ENCODE data around the gene DOCK4. TPM values are rescaled to one million over a fixed set of nuclear protein-coding genes. Genes with fewer than 3 reads are reported as not detected.

Gene DOCK4
- polyA plus RNA-seq, 1 donor: 8.1 TPM

DNA sequence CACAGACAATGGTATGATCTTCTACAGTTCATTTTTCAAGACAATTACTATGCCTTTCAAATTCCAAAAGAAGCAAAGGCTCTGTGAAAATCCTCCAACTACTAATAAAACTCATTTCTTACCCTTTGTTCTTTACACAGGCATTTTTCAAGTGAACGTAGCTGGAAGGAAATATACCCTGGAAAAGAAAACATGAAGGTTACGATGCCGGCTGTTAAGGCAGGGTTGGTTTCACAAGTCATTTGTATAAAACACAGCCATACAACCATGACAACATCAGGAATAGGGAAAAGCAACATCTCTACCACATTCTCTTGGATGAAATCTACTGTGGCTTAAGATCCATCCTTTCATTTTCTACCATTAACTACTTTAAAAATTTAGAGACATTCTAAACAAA is 207.9 kb downstream of the DOCK4 start:
- Histone ChIP-seq H3K9me3 (ENCODE audit: control insufficient read depth, low read depth, low read length) (no peaks in the 10 kb centered on the region), H3K27ac (ENCODE audit: low read length) (no peak overlapping the region), H3K4me3 (ENCODE audit: low read length) (no peak overlapping the region), H3K4me1 (ENCODE audit: control insufficient read depth, insufficient read depth, low read length) (no peaks in the 10 kb centered on the region), H3K27me3 (ENCODE audit: control insufficient read depth, insufficient read depth, low read length) (no peaks in the 10 kb centered on the region), H3K36me3 (ENCODE audit: control insufficient read depth, insufficient read depth, low read length) (no peaks in the 10 kb centered on the region)
- no CpG with 5 or more reads among the region's 3 CpGs for WGBS (ENCODE audit: insufficient coverage, low lambda C conversion rate)
- no peak for DNase-seq

DNA sequence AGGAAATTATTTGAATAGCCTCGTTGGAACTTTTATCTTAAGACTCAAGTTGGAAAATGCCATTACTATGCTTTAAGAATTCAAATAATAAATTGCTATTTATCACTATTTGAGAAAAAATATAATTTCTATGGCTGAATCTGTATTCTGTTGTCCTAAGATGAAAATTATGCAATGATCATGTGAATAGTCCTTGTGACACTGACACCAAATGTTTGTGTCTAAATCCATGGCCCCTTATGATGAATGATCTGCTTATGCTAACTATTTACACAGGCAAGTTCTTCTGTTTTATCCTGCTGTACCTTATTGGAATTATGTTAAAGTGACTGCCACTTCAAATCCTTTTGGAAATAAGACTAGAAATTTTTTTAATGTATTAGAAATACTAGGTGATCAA is 208.7 kb downstream of the DOCK4 start:
- Histone ChIP-seq H3K9me3 (ENCODE audit: control insufficient read depth, low read depth, low read length) (no peaks in the 10 kb centered on the region), H3K4me1 (ENCODE audit: control insufficient read depth, insufficient read depth, low read length) (no peaks in the 10 kb centered on the region), H3K36me3 (ENCODE audit: control insufficient read depth, insufficient read depth, low read length) (no peaks in the 10 kb centered on the region), H3K27ac (ENCODE audit: low read length) (no peak overlapping the region), H3K27me3 (ENCODE audit: control insufficient read depth, insufficient read depth, low read length) (no peaks in the 10 kb centered on the region), H3K4me3 (ENCODE audit: low read length) (no peak overlapping the region)
- no peak for DNase-seq
- WGBS (ENCODE audit: insufficient coverage, low lambda C conversion rate): 80% methylated on average over 1 of the region's 1 CpG

DNA sequence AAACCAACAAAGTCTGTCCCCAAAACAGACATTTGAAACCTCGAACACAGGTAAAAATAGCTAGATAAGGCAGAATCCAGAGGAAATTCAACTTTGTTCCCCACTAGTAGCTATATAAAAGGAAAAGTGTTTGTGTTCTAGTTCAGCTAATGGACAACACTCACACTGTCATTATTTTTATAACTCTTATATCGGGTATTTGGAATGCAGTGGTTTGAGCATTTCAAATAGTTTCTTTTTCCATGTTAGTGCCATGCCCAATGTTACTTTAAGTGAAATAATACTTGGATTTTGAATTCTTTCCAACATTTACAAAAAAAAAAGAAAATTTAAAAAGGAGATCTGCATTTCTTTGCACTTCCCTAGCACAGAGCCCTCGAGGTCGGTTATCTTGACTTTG is 213.6 kb downstream of the DOCK4 start:
- Histone ChIP-seq H3K27ac (ENCODE audit: low read length) (no peak overlapping the region), H3K4me1 (ENCODE audit: control insufficient read depth, insufficient read depth, low read length) (no peaks in the 10 kb centered on the region), H3K27me3 (ENCODE audit: control insufficient read depth, insufficient read depth, low read length) (no peaks in the 10 kb centered on the region), H3K36me3 (ENCODE audit: control insufficient read depth, insufficient read depth, low read length) (no peaks in the 10 kb centered on the region), H3K9me3 (ENCODE audit: control insufficient read depth, low read depth, low read length) (no peaks in the 10 kb centered on the region), H3K4me3 (ENCODE audit: low read length) (no peak overlapping the region)
- DNase-seq: no peak
- WGBS (ENCODE audit: insufficient coverage, low lambda C conversion rate): 80% methylated on average over 1 of the region's 4 CpGs

DNA sequence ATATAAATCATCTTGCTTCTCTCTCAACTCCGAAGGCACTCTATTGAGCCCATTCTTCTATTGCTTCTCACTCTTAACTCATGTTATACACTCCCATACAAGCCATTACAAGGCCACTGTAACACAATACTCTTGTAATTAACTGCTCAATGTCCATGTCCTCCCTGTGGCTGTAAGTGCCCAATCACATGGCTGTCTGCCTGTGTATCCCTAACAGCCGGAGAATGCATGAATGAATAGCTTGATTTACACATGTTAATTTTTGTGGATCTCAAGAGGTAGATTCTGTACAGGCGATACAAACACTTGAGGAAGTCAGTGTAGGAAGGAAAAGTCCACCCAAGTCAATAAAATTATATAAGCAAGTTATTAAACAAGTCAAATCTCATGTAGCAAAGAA is 215.6 kb downstream of the DOCK4 start:
- Histone ChIP-seq H3K4me3 (ENCODE audit: low read length) (no peak overlapping the region), H3K4me1 (ENCODE audit: control insufficient read depth, insufficient read depth, low read length) (no peaks in the 10 kb centered on the region), H3K27ac (ENCODE audit: low read length) (no peak overlapping the region), H3K27me3 (ENCODE audit: control insufficient read depth, insufficient read depth, low read length) (no peaks in the 10 kb centered on the region), H3K9me3 (ENCODE audit: control insufficient read depth, low read depth, low read length) (no peaks in the 10 kb centered on the region), H3K36me3 (ENCODE audit: control insufficient read depth, insufficient read depth, low read length) (no peaks in the 10 kb centered on the region)
- WGBS (ENCODE audit: insufficient coverage, low lambda C conversion rate): 88% methylated on average over 1 of the region's 3 CpGs
- no peak for DNase-seq

DNA sequence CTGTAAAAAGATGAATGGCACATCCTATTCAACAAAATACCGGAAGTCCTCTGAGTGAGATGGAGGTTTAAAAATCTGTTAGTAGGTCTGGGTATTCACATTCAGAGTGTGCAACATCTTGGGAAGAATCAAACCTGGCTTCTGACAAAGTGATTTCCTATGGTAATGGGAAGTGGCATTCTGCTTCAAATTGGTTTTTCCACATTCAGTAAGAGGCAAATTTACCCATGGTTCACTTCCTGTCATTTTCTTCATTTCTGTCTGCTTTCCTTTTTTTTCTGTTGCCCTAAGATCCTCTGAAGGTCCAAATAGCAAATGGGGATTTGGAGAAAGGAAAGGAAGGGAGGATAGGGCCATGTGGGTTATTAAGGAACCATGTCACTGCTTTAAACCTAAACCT is 218.3 kb downstream of the DOCK4 start:
- H3K36me3 ChIP-seq (ENCODE audit: control insufficient read depth, insufficient read depth, low read length): no peaks in the 10 kb centered on the region
- H3K27me3 ChIP-seq (ENCODE audit: control insufficient read depth, insufficient read depth, low read length): no peaks in the 10 kb centered on the region
- no peak for DNase-seq
- no peak overlapping the region for H3K4me3 ChIP-seq (ENCODE audit: low read length)
- WGBS (ENCODE audit: insufficient coverage, low lambda C conversion rate): no CpG with 5 or more reads among the region's 1 CpG
- H3K27ac ChIP-seq (ENCODE audit: low read length): no peak overlapping the region
- H3K9me3 ChIP-seq (ENCODE audit: control insufficient read depth, low read depth, low read length): no peaks in the 10 kb centered on the region
- no peaks in the 10 kb centered on the region for H3K4me1 ChIP-seq (ENCODE audit: control insufficient read depth, insufficient read depth, low read length)

DNA sequence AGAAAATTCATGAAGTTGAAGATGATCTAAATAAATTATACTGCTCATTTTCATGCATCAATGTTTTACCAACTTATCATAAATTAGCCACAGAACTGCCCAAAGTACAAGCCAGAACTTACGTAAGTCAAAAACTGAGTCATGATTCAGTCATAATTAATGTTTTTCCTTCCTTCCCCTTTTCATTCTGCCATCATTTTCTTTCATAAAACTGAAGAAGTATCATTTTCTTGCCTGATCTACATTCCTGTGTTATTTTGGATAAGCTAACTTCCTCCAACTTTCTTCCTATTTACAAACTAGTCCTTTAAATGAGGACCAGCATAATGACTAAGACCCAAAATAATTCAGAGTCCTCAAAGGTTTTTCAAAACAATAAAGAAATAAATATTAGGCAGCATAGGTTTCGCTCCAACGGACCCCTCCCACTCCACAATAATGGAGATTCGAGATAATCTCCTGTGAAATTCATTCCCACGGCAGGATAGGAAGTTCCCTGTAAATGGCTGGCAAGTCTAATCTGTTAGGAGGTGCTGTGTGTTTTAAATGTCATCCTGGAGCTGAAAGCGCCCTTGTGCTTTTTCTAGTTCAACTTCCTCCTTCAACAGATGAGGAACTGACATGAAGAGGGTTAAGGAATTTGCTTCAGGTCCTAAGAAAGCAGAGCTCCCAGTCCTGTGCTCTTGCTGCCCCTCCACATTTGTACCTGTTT is 218.9 kb downstream of the DOCK4 start:
- H3K36me3 ChIP-seq (ENCODE audit: control insufficient read depth, insufficient read depth, low read length): no peaks in the 10 kb centered on the region
- H3K4me1 ChIP-seq (ENCODE audit: control insufficient read depth, insufficient read depth, low read length): no peaks in the 10 kb centered on the region
- WGBS (ENCODE audit: insufficient coverage, low lambda C conversion rate): 83% methylated on average over 2 of the region's 6 CpGs
- H3K4me3 ChIP-seq (ENCODE audit: low read length): no peak overlapping the region
- no peak overlapping the region for H3K27ac ChIP-seq (ENCODE audit: low read length)
- no peaks in the 10 kb centered on the region for H3K9me3 ChIP-seq (ENCODE audit: control insufficient read depth, low read depth, low read length)
- DNase-seq: no peak
- no peaks in the 10 kb centered on the region for H3K27me3 ChIP-seq (ENCODE audit: control insufficient read depth, insufficient read depth, low read length)

DNA sequence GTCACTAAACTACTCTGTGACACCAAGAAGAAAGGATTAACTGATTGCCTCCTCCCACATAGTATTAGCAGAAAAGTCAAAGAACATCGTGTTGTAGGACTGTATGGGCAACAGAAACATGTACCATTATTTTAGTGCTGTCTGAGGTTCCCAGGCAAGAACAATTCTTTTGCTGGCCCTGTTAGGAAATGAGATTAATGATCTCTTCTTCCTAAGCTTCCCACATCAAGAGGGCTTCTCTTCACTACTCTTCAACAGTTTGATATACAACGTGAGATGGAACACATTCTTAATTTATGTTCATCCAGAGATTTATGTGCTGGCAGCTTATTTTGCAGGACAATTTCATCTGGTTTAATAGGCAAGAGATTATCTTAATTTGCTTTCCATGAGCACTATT is 219.6 kb downstream of the DOCK4 start:
- no peak overlapping the region for H3K4me3 ChIP-seq (ENCODE audit: low read length)
- DNase-seq: no peak
- H3K9me3 ChIP-seq (ENCODE audit: control insufficient read depth, low read depth, low read length): no peaks in the 10 kb centered on the region
- H3K4me1 ChIP-seq (ENCODE audit: control insufficient read depth, insufficient read depth, low read length): no peaks in the 10 kb centered on the region
- no peak overlapping the region for H3K27ac ChIP-seq (ENCODE audit: low read length)
- no peaks in the 10 kb centered on the region for H3K36me3 ChIP-seq (ENCODE audit: control insufficient read depth, insufficient read depth, low read length)
- H3K27me3 ChIP-seq (ENCODE audit: control insufficient read depth, insufficient read depth, low read length): no peaks in the 10 kb centered on the region
- WGBS (ENCODE audit: insufficient coverage, low lambda C conversion rate): no CpG with 5 or more reads among the region's 2 CpGs

DNA sequence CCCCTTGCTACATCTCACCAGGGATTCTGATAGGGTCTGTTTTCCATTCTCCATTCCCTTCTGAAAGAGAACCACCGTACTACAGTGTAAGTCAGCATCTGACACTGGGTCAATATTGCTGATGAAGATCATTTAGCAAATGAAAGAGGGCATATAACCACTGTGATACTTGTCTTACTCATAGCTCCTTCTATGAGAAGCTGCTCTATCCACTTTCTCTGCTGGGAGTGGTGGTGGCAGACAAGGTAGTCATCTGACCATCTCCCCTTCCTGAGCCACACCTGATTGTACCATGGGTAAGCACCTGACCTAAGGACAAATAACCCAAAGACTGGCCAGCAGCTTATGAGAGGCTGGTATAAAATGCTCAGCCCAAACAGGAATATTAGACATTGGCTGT is 220.4 kb downstream of the DOCK4 start:
- Histone ChIP-seq H3K9me3 (ENCODE audit: control insufficient read depth, low read depth, low read length) (no peaks in the 10 kb centered on the region), H3K27me3 (ENCODE audit: control insufficient read depth, insufficient read depth, low read length) (no peaks in the 10 kb centered on the region), H3K27ac (ENCODE audit: low read length) (peak overlapping the region; percentile 42), H3K4me3 (ENCODE audit: low read length) (no peak overlapping the region), H3K36me3 (ENCODE audit: control insufficient read depth, insufficient read depth, low read length) (no peaks in the 10 kb centered on the region), H3K4me1 (ENCODE audit: control insufficient read depth, insufficient read depth, low read length) (no peaks in the 10 kb centered on the region)
- WGBS (ENCODE audit: insufficient coverage, low lambda C conversion rate): no CpG with 5 or more reads among the region's 1 CpG
- DNase-seq: peak; percentile 45 to 59

DNA sequence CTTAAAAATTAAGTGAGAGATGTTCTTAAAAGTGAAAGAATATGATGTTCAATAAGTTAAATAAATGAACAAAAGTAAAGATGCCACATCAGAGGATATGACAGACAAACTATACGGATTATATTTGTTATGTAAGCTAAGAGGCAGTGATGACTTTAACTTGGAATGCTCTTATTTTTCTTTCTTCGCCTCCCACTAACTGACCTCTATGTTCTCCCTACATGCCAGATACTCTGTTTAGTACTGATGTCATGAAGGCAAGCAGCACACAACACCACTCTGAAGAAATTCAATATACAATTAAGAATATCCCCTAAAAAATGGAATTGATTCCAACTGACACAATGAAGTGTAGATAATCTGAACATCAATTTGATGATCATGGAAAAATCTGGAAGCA is 223.4 kb downstream of the DOCK4 start:
- H3K9me3 ChIP-seq (ENCODE audit: control insufficient read depth, low read depth, low read length): no peaks in the 10 kb centered on the region
- no peaks in the 10 kb centered on the region for H3K36me3 ChIP-seq (ENCODE audit: control insufficient read depth, insufficient read depth, low read length)
- H3K4me1 ChIP-seq (ENCODE audit: control insufficient read depth, insufficient read depth, low read length): no peaks in the 10 kb centered on the region
- DNase-seq: no peak
- H3K27me3 ChIP-seq (ENCODE audit: control insufficient read depth, insufficient read depth, low read length): no peaks in the 10 kb centered on the region
- WGBS (ENCODE audit: insufficient coverage, low lambda C conversion rate): 67% methylated on average over 1 of the region's 2 CpGs
- H3K27ac ChIP-seq (ENCODE audit: low read length): no peak overlapping the region
- no peak overlapping the region for H3K4me3 ChIP-seq (ENCODE audit: low read length)

DNA sequence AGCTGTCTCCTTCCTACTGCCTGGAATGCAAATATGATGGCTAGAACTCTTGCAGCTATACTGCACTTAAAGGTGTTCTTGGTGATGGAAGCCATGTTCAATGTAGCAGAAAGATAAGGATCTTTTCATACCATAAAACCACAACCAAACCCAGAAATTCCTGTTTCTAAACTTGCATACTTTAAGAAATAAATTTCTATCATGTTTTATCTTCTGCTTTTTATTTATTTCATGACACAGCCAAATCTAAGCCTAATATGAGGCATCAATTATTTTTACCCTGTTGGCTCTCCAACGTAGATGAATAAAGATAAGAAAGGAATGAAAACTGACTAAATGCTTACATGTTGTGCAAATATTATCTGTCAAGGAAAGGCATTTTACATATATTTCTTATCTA is 224.1 kb downstream of the DOCK4 start:
- no CpG with 5 or more reads among the region's 1 CpG for WGBS (ENCODE audit: insufficient coverage, low lambda C conversion rate)
- no peaks in the 10 kb centered on the region for H3K4me1 ChIP-seq (ENCODE audit: control insufficient read depth, insufficient read depth, low read length)
- no peak overlapping the region for H3K4me3 ChIP-seq (ENCODE audit: low read length)
- no peaks in the 10 kb centered on the region for H3K9me3 ChIP-seq (ENCODE audit: control insufficient read depth, low read depth, low read length)
- no peaks in the 10 kb centered on the region for H3K27me3 ChIP-seq (ENCODE audit: control insufficient read depth, insufficient read depth, low read length)
- H3K36me3 ChIP-seq (ENCODE audit: control insufficient read depth, insufficient read depth, low read length): no peaks in the 10 kb centered on the region
- DNase-seq: no peak
- no peak overlapping the region for H3K27ac ChIP-seq (ENCODE audit: low read length)

DNA sequence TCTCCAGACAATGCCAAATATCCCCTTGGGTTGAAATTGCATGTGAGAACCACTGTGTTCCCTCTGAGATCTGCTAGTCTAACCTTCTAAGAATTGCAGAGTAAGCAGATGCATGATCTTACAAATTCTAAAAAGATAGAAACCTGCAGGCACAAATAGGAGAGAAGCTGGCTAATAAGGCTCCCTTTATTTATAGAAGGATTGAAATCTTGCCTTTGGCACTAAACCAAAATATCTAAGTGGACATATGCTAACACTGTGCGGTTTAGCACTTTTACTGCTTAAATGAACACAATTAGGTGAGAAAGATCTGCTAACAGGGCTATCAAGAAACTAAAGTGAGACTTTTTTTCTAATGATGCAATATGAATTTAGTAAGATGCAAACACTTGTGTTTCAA is 225.5 kb downstream of the DOCK4 start:
- Histone ChIP-seq H3K4me3 (ENCODE audit: low read length) (no peak overlapping the region), H3K36me3 (ENCODE audit: control insufficient read depth, insufficient read depth, low read length) (no peaks in the 10 kb centered on the region), H3K27me3 (ENCODE audit: control insufficient read depth, insufficient read depth, low read length) (no peaks in the 10 kb centered on the region), H3K4me1 (ENCODE audit: control insufficient read depth, insufficient read depth, low read length) (no peaks in the 10 kb centered on the region), H3K9me3 (ENCODE audit: control insufficient read depth, low read depth, low read length) (no peaks in the 10 kb centered on the region), H3K27ac (ENCODE audit: low read length) (no peak overlapping the region)
- no peak for DNase-seq
- WGBS (ENCODE audit: insufficient coverage, low lambda C conversion rate): no CpG with 5 or more reads among the region's 1 CpG
